Neural cell (in vitro differentiated cells): Measurements from ENCODE around the gene PGAM4. TPM values are rescaled to one million over a fixed set of nuclear protein-coding genes. Genes with fewer than 3 reads are reported as not detected.

Source experiments
- H2AFZ ChIP-seq: fragments of 200-600, 300-800 bp; sonication (generic), shearing (Covaris generic); 2 replicates; pipeline ENCODE4 v1.6.0; 2014; ENCODE audit warnings: low read depth, mild to moderate bottlenecking, antibody characterized with exemption, low read length, moderate library complexity
- H3F3A ChIP-seq: fragments of 200-600 bp; shearing (Covaris generic); 2 replicates; pipeline ENCODE4 v1.6.1; 2016; ENCODE audit warnings: mild to moderate bottlenecking, moderate library complexity, mixed read lengths, antibody characterized with exemption, low read length; ENCODE audit not compliant: insufficient read depth, poor library complexity, severe bottlenecking
- H3K27ac ChIP-seq: fragments of 200-600, 300-800 bp; sonication (generic), shearing (Covaris generic); 2 replicates; pipeline ENCODE4 v1.5.1; 2014; ENCODE audit warnings: mild to moderate bottlenecking, low read length, moderate library complexity
- H3K27me3 ChIP-seq: fragments of 300-800, 200-600 bp; sonication (generic), shearing (Covaris generic); 2 replicates; pipeline ENCODE4 v1.6.0; 2014; ENCODE audit warnings: mild to moderate bottlenecking, low read depth, low read length, moderate library complexity; ENCODE audit not compliant: insufficient read depth
- H3K36me3 ChIP-seq: fragments of 300-800, 200-600 bp; sonication (generic), shearing (Covaris generic); 2 replicates; pipeline ENCODE4 v1.5.1; 2014; ENCODE audit warnings: mild to moderate bottlenecking, antibody characterized with exemption, low read length, moderate library complexity; ENCODE audit not compliant: insufficient read depth
- H3K4me2 ChIP-seq: fragments of 300-800, 200-600 bp; sonication (generic), shearing (Covaris generic); 2 replicates; pipeline ENCODE4 v1.6.0; 2014; ENCODE audit warnings: mild to moderate bottlenecking, low read length
- H3K4me3 ChIP-seq: fragments of 300-800, 200-600 bp; sonication (generic), shearing (Covaris generic); 2 replicates; pipeline ENCODE4 v1.5.1; 2014; ENCODE audit warnings: mild to moderate bottlenecking, low read length, moderate library complexity
- H3K79me2 ChIP-seq: fragments of 200-600 bp; shearing (Covaris generic); replicated peaks from 2 replicates; pipeline ENCODE4 v1.6.0; 2014; ENCODE audit warnings: mild to moderate bottlenecking, low read length, moderate library complexity; ENCODE audit not compliant: insufficient read depth
- H3K9ac ChIP-seq: fragments of 300-800, 200-600 bp; sonication (generic), shearing (Covaris generic); 2 replicates; pipeline ENCODE4 v1.6.1; 2016; ENCODE audit warnings: mild to moderate bottlenecking, low read length, mixed read lengths
- H3K9me2 ChIP-seq: fragments of 200-600 bp; shearing (Covaris generic); 2 replicates; pipeline ENCODE4 v1.6.1; 2016; ENCODE audit warnings: mild to moderate bottlenecking, low read length, mixed read lengths; ENCODE audit not compliant: insufficient read depth
- H3K9me3 ChIP-seq: fragments of 200-600, 300-800 bp; sonication (generic), shearing (Covaris generic); 2 replicates; pipeline ENCODE4 v1.6.1; 2016; ENCODE audit warnings: mild to moderate bottlenecking, mixed run types, low read length, moderate library complexity, mixed read lengths
- H4K20me1 ChIP-seq: fragments of 200-600 bp; shearing (Covaris generic); 2 replicates; pipeline ENCODE4 v1.6.1; 2016; ENCODE audit warnings: mild to moderate bottlenecking, mixed run types; ENCODE audit not compliant: insufficient read depth
- CTCF ChIP-seq: fragments of 450-650 bp; IDR thresholded peaks from 2 replicates; pipeline ENCODE4 v1.5.1; 2014; ENCODE audit warnings: antibody characterized with exemption, mild to moderate bottlenecking, moderate library complexity; ENCODE audit not compliant: poor library complexity, severe bottlenecking
- EP300 ChIP-seq: fragments of 450-650 bp; conservative IDR thresholded peaks from 2 replicates; pipeline ENCODE4 v1.6.1; 2014; ENCODE audit warnings: antibody characterized with exemption, mild to moderate bottlenecking, moderate library complexity; ENCODE audit not compliant: poor library complexity, severe bottlenecking
- EZH2 ChIP-seq: fragments of 200-600, 300-800 bp; shearing (Covaris generic), sonication (generic); IDR thresholded peaks from 2 replicates; pipeline ENCODE4 v1.6.1; 2014; ENCODE audit warnings: antibody characterized with exemption, low read length, borderline replicate concordance, mild to moderate bottlenecking; ENCODE audit not compliant: insufficient read depth, poor library complexity, severe bottlenecking
- MXI1 ChIP-seq: fragments of 450-650 bp; conservative IDR thresholded peaks from 2 replicates; pipeline ENCODE4 v1.6.1; 2014; ENCODE audit warnings: antibody characterized with exemption, mild to moderate bottlenecking; ENCODE audit not compliant: poor library complexity, severe bottlenecking
- POLR2AphosphoS5 ChIP-seq: IDR thresholded peaks from 2 replicates; pipeline ENCODE4 v1.6.1; 2012
- RAD21 ChIP-seq: fragments of 450-650 bp; conservative IDR thresholded peaks from 2 replicates; pipeline ENCODE4 v1.6.1; 2014; ENCODE audit warnings: antibody characterized with exemption, mild to moderate bottlenecking, moderate library complexity
- REST ChIP-seq: IDR thresholded peaks from 2 replicates; pipeline ENCODE4 v1.6.1; 2012; ENCODE audit warnings: borderline replicate concordance
- SMC3 ChIP-seq: fragments of 450-650 bp; conservative IDR thresholded peaks from 2 replicates; pipeline ENCODE4 v1.6.1; 2014; ENCODE audit warnings: antibody characterized with exemption, mild to moderate bottlenecking, moderate library complexity; ENCODE audit not compliant: poor library complexity
- TAF1 ChIP-seq: IDR thresholded peaks from 2 replicates; pipeline ENCODE4 v1.6.1; 2012; ENCODE audit warnings: low read depth
- polyA plus RNA-seq: library from polyadenylated mRNA; depleted of rRNA; stranded (reverse); fragments of >200 nt; gene quantifications from 2 replicates; pipeline ENCODE4 v1.2.3, GENCODE V29; 2014

The PGAM4 gene
- polyA plus RNA-seq, 1 donor from 2014 or later, result not detected

- no peaks in the 10 kb centered on the region for H3K9me3 ChIP-seq
- H2AFZ ChIP-seq, result no peak overlapping the region
- H3K27me3 ChIP-seq, result no peaks in the 10 kb centered on the region
- no peak overlapping the region for H3K27ac ChIP-seq
- TF ChIP-seq SMC3 (no peak), RAD21 (no peak), POLR2AphosphoS5 (no peak), CTCF (no peak), TAF1 (no peak), MXI1 (no peak), REST (no peak), EP300 (no peak), EZH2 (no peak)
- no peaks in the 10 kb centered on the region for H3K79me2 ChIP-seq
- no peak overlapping the region for H3K4me3 ChIP-seq
- H3F3A ChIP-seq, result no peaks in the 10 kb centered on the region
- no peaks in the 10 kb centered on the region for H3K36me3 ChIP-seq
- H4K20me1 ChIP-seq, result no peaks in the 10 kb centered on the region
- H3K9ac ChIP-seq, result no peak overlapping the region
- H3K4me2 ChIP-seq, result no peak overlapping the region
- H3K9me2 ChIP-seq, result no peaks in the 10 kb centered on the region
These were observed 7.2 kb downstream of the PGAM4 start for GRCh38 chrX:77962068-77962902.

GRCh38 chrX:77961063-77961462, 8.4 kb downstream of the PGAM4 start:
- TF ChIP-seq REST (no peak), POLR2AphosphoS5 (no peak), EZH2 (no peak), RAD21 (no peak), SMC3 (no peak)
- Histone ChIP-seq H3K4me3 (no peak overlapping the region), H3K9ac (no peak overlapping the region), H3K9me2 (no peaks in the 10 kb centered on the region), H3K27me3 (no peaks in the 10 kb centered on the region), H3K4me2 (no peak overlapping the region), H3K79me2 (no peaks in the 10 kb centered on the region), H3K36me3 (no peaks in the 10 kb centered on the region), H2AFZ (no peak overlapping the region), H3F3A (no peaks in the 10 kb centered on the region), H4K20me1 (no peaks in the 10 kb centered on the region), H3K27ac (no peak overlapping the region), H3K9me3 (no peaks in the 10 kb centered on the region)
